ENCODE results near the gene CARMIL3.

Gene CARMIL3

DNA sequence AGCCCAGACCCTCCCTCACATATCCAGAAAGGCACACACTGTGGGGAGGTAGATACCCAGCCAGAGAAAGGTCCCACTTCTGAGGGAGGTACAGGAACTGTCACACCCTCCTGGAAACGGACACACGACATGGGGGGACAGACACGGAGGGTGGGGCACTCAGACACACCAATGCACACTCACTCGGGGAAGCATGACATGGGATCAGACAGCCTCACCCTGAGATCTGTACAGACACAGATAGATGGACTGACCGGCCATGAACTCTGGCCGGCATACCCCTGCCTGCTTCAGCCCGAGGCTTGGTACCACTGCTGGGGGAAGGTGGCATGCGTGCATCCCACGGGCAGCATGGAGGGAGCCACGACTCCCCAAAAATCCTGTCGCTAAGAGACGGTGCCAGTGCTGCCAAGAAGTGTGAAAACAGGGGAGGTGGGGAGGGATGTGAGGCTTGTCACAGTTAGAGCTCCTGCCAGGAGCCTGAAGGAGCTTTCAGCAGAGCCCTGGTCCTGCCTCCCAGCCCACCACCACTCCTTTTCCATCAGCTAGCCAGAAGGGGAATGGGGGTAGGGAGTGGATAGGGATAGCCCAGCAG, 20.1 kb downstream of the CARMIL3 start:
- Mint-ChIP-seq H3K36me3 (ENCODE audit: low read depth) (no peaks in the 10 kb centered on the region), H3K27ac (no peak overlapping the region), H3K27me3 (ENCODE audit: low read depth) (peaks cover 23% of the 10 kb centered on the region), H3K4me1 (no peaks in the 10 kb centered on the region), H3K4me3 (no peak overlapping the region), H3K9me3 (no peaks in the 10 kb centered on the region)
- TF ChIP-seq, protein P1, sequence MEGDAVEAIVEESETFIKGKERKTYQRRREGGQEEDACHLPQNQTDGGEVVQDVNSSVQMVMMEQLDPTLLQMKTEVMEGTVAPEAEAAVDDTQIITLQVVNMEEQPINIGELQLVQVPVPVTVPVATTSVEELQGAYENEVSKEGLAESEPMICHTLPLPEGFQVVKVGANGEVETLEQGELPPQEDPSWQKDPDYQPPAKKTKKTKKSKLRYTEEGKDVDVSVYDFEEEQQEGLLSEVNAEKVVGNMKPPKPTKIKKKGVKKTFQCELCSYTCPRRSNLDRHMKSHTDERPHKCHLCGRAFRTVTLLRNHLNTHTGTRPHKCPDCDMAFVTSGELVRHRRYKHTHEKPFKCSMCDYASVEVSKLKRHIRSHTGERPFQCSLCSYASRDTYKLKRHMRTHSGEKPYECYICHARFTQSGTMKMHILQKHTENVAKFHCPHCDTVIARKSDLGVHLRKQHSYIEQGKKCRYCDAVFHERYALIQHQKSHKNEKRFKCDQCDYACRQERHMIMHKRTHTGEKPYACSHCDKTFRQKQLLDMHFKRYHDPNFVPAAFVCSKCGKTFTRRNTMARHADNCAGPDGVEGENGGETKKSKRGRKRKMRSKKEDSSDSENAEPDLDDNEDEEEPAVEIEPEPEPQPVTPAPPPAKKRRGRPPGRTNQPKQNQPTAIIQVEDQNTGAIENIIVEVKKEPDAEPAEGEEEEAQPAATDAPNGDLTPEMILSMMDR (IDR thresholded peaks at IDR 0.05; ENCODE audit: unreplicated experiment in 3 of 3) = no peak

DNA sequence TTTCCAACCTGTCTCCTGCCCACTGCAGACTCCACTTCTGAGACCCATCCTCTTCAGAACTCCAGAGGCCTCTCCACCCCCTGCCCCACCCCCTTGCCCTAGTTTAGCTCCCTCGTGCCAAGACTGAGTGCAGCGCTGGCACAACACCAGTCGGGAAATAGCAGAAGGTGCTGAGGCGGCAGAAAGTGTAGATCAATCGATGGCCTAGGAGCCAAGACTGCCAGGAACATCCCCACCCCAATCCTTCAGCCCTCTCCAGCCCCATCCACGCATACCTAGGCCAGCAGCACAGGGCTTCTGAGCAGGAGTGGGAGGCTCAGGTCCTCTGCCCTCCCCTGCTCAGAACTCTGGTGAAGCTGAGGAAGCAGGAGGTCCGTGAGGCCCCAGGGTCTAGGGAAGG, 20.6 kb downstream of the CARMIL3 start:
- H3K4me1 Mint-ChIP-seq = no peaks in the 10 kb centered on the region
- peaks cover 22% of the 10 kb centered on the region for H3K27me3 Mint-ChIP-seq (ENCODE audit: low read depth)
- TF ChIP-seq, protein P1 (IDR thresholded peaks at IDR 0.05; ENCODE audit: unreplicated experiment in 3 of 3) = no peak
- no peaks in the 10 kb centered on the region for H3K9me3 Mint-ChIP-seq
- no peak overlapping the region for H3K4me3 Mint-ChIP-seq
- no peak overlapping the region for H3K27ac Mint-ChIP-seq
- no peaks in the 10 kb centered on the region for H3K36me3 Mint-ChIP-seq (ENCODE audit: low read depth)

DNA sequence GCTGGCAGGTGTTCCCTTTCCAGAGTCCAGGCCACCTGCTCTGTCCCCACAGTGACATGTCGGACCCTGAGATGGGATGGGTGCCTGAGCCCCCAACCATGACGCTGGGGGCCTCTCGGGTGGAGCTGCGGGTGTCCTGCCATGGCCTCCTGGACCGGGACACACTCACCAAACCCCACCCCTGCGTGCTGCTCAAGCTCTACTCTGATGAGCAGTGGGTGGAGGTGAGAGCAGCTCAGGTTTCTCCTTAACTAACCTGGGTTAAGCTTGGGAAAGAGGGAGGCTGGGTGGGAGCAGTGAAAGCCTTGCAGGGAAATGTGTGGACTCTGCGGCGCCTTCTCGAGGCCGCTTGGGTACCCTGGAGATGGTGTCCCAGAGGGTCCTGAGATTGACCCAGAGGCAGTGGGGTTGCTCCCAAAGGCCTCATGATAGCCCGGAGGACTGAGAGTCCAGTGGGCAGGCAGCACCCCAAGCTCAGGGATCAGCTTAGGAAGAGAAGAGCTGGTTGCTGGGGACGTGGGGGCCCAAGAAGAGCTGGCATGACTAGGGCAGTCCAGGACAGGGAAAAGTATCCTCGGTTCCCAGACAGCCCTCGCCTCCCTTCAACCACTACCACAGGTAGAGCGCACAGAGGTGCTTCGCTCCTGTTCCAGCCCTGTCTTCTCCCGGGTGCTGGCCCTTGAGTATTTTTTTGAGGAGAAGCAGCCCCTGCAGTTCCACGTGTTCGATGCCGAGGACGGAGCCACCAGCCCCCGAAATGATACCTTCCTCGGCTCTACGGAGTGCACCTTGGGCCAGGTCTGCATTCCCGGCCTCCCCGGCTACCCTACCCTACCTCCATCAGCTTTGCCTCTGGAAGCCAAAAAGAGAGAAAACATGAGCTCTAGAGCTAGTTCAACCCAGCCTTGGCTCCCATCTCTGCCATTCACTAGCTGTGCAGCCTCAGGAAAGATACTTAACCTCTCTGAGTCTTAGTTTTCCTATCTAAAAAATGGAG, 21.4 kb downstream of the CARMIL3 start:
- peaks cover 18% of the 10 kb centered on the region for H3K27me3 Mint-ChIP-seq (ENCODE audit: low read depth)
- no peaks in the 10 kb centered on the region for H3K36me3 Mint-ChIP-seq (ENCODE audit: low read depth)
- no peak overlapping the region for H3K27ac Mint-ChIP-seq
- no peaks in the 10 kb centered on the region for H3K9me3 Mint-ChIP-seq
- H3K4me1 Mint-ChIP-seq = no peaks in the 10 kb centered on the region
- TF ChIP-seq, protein P1 (IDR thresholded peaks at IDR 0.05; ENCODE audit: unreplicated experiment in 3 of 3) = no peak
- no peak overlapping the region for H3K4me3 Mint-ChIP-seq

DNA sequence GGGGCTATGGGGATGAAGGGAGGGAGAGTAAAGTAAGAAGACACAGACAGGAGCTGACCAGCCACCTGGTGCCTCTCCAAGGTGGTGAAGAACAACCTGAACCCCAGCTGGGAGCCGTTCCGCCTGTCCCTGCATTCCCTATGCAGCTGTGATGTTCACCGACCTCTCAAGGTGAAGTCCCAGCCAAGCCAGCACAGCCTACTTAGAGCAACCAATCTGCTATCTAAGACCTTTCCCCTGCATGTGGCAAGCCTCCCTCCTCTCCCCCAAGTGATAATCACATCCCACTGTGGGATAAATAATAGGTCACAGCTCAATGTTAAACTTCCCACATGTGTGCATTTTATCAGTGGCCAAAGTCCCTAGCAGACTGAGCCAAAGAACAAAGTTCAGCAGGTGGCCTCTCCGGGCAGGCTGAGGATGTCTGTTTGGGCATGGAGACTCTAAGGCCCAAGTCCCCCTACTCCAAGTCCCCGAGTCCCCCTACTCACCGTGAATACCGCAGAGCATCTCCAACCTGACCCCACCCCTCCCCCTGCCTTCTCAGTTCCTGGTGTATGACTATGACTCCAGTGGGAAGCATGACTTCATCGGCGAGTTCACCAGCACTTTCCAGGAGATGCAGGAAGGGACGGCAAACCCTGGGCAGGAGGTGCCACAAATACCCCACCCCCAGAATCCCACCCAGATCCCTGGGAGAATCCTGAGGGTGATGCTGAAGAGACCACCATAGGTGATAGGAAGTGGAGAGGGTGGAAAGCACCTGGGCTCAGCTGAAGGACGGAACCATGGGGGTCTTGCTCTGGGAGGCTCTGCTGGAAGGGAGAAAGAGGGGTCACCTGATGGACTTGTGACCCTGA, 23.0 kb downstream of the CARMIL3 start:
- TF ChIP-seq, protein P1 (IDR thresholded peaks at IDR 0.05; ENCODE audit: unreplicated experiment in 3 of 3) = no peak
- Mint-ChIP-seq H3K4me3 (no peak overlapping the region), H3K4me1 (peaks cover 9% of the 10 kb centered on the region), H3K9me3 (no peaks in the 10 kb centered on the region), H3K27ac (no peak overlapping the region), H3K36me3 (ENCODE audit: low read depth) (no peaks in the 10 kb centered on the region), H3K27me3 (ENCODE audit: low read depth) (peaks cover 16% of the 10 kb centered on the region)

DNA sequence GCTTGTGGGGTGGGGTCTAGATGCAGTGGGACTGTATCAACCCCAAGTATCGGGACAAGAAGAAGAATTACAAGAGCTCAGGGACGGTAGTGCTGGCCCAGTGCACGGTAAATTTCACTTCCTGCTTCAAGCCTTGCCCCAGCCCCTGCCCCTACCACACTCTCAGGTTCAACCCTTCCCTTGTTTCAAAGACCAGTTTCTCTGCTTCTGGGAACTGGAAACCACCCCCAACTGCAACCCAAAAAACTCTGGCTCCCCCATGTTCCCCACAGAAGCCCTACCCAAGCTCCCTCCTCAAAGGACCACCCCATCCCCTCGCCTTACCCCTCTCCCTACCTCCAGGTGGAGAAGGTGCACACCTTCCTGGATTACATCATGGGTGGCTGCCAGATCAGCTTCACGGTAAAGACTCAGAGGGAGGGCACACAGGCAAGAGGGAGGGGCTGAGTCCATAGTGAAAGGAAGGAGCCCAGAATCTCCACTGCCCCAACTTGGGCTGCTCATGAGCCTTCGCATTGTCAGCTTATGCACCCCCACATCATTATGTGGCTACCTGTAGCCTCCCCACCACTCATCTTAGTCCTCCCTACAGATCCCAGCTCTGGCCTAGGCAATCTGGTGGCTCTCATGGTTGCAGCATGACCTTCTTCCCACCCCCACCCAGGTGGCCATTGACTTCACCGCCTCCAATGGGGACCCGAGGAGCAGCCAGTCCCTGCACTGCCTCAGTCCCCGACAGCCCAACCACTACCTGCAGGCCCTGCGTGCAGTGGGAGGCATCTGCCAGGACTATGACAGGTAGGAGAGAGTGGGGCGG, 23.9 kb downstream of the CARMIL3 start:
- Mint-ChIP-seq H3K27ac (no peak overlapping the region), H3K9me3 (no peaks in the 10 kb centered on the region), H3K4me1 (peaks cover 17% of the 10 kb centered on the region), H3K4me3 (no peak overlapping the region), H3K36me3 (ENCODE audit: low read depth) (no peaks in the 10 kb centered on the region), H3K27me3 (ENCODE audit: low read depth) (peaks cover 25% of the 10 kb centered on the region)
- TF ChIP-seq, protein P1 (IDR thresholded peaks at IDR 0.05; ENCODE audit: unreplicated experiment in 3 of 3) = no peak

Measured in nephron (organoid).